Measurements from ENCODE around the gene ZNF710.
A peak's percentile ranks its signal among the peaks of the same experiment; 100 is the strongest.
"Not testable (repeated sequence)": the region's sequence is repeated elsewhere in the genome, so short reads cannot be mapped to it uniquely, and the experiment has no call there.

Gene ZNF710

DNA sequence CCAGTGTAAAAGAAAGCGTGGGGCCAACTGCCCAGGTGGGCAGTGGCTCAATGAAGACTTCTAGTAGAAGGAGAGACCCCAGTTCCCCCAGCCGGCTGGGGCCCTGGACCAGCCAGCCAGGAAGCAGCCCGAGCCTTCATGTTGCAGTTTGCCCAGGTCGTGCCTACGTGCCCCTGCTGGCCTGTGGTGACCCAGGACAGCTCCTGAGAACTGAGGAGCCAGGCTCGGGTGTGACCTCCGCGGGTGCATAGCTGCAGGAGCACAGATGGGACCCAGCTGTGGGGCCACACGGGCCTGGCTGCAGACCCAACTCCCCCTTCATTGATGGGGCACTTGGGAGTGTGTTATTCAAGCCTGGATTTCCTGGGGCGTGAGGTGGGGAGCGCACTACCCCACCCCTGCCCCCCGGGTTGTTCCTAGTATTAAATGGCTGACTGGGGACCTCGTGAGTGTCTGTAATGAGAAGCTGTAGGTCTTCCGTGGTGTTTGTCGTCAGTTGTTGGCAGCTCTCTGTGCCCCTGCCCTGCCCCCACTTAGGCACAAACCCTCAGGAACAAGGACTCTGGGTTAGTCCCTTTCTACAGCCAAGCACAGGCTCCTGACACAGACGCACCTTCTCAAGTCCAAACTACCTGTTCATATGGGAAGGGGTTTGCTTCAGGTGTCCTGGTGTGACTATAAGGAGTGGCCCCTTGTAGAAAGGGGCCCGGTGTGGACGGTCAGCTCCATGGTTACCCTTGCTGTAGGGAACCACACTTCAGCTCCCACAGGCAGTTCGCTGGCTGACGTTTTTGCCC is 62.0 kb downstream of the ZNF710 start:
- no peak for DNase-seq

DNA sequence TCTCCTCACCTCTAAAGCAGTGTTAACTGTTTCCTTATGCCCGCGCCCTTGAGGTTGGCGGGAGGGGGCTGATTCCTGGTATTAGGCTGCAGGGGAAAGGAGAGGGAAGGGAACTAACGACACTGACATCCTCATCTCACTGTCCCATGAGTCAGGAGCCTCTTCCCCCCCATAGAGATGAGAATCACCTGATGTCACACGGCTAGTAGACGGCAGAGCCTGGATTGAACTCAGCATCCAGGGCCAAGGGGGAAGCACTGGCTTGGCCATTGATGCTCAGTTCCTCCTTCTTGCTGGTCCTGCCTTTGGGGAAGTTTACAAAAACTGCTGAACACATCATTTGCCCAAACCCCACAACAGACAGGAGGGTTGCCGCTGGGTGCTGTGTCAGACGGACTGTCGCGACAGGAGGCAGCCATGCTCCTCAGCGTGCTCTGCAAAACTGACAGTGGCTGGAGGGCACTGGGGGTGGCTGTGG is 62.7 kb downstream of the ZNF710 start:
- no peak for DNase-seq

DNA sequence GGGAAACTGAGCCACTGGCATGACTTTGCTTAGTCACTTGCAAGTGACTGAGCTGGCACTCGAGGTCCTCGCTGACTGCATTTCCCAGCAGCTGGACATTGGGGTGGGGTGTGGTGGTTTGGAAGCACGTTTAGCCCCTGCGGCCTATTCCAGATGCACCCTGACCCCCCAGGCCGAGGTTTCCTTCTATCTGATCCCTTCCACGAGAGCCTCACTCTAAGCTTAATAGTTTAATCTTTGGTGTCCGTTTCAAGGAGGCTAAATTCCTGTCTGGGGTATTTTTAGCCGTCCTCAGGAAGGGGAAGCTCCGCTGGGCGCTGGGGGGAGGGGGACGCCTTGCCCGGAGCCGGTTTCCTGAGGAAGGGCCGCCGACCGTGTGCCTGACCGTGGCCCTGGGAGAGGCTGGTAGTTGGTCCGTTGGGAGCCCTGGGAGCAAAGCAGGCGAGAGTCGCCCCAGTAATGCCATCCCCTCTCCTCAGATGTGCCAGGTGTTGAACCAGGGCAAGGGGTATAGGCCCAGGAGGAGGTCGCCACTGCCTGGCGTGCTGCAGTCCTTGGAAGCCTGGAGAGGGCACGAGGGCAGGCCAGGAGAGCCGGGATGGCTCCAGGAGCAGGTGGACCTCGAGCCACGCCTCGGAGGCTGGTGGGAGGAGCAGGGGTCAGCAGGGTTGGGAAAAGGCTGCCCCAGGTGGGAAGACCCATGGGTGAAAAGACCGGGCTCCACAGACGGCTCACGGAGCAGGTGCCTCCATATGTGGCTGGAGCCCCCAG is 64.0 kb downstream of the ZNF710 start:
- no peak for DNase-seq

DNA sequence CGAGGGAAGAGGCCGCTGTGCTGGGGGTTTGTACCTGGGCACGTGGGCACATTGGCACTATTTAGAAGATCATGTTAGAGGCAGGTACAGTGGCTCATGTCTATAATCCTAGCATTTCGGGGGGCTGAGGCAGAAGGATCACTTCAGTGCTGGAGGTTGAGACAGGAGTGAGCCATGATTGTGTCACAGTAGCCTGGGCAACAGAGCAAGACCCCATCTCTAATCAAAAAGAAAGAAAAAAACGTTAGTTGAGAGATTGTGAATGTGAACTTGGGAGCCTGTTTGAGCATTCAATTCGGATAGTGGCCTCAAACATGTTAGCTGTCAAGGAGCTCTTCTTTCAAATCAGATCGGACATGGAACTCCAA is 64.5 kb downstream of the ZNF710 start:
- DNase-seq = no peak

DNA sequence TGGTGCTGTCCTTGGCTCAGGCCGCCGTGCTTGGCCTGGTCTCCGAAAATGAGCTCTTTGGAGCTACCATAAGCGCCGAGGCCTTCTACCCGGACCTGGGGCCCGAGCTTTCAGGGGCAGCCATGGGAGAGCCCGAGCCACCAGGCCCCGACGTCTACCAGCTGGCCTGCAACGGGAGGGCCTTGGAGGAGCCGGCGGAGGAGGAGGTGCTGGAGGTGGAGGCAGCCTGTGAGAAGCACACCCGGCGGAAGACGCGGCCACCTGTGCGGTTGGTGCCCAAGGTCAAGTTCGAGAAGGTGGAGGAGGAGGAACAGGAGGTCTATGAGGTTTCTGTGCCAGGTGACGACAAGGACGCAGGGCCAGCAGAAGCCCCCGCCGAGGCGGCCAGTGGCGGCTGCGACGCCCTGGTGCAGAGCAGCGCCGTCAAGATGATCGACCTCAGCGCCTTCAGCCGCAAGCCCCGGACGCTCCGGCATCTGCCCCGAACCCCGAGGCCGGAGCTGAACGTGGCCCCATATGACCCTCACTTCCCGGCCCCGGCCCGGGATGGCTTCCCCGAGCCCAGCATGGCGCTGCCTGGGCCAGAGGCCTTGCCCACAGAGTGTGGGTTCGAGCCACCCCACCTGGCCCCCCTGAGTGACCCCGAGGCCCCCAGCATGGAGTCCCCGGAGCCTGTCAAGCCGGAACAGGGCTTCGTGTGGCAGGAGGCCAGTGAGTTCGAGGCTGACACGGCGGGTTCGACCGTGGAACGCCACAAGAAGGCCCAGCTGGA is 66.2 kb downstream of the ZNF710 start:
- DNase-seq = no peak

DNA sequence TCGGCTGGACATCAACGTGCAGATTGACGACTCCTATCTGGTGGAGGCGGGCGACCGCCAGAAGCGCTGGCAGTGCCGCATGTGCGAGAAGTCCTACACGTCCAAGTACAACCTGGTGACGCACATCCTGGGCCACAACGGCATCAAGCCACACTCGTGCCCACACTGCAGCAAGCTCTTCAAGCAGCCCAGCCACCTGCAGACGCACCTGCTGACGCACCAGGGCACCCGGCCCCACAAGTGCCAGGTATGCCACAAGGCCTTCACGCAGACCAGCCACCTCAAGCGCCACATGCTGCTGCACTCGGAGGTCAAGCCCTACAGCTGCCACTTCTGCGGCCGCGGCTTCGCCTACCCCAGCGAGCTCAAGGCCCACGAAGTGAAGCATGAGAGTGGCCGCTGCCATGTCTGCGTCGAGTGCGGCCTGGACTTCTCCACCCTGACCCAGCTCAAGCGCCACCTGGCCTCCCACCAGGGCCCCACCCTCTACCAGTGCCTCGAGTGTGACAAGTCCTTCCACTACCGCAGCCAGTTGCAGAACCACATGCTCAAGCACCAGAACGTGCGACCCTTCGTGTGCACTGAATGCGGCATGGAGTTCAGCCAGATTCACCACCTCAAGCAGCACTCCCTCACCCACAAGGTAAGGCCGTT is 67.0 kb downstream of the ZNF710 start:
- no peak for DNase-seq

DNA sequence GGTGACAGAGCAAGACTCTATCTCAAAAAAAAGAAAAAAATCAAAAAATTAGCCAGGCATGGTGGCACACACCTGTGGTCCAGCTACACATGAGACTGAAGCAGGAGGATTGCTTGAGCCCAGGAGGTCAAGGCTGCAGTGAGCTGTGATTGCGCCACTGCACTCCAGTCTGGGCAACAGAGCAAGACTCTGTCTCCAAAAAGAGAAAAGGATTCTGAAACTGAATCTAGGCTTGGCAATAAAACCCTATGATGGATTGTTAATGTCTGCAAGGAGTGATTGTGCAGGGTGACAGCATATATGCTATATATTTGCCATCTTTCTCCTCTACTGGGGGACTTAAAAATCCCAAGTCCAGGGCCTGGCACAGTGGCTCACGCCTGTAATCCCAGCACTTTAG is 69.5 kb downstream of the ZNF710 start:
- not testable (repeated sequence) for DNase-seq

DNA sequence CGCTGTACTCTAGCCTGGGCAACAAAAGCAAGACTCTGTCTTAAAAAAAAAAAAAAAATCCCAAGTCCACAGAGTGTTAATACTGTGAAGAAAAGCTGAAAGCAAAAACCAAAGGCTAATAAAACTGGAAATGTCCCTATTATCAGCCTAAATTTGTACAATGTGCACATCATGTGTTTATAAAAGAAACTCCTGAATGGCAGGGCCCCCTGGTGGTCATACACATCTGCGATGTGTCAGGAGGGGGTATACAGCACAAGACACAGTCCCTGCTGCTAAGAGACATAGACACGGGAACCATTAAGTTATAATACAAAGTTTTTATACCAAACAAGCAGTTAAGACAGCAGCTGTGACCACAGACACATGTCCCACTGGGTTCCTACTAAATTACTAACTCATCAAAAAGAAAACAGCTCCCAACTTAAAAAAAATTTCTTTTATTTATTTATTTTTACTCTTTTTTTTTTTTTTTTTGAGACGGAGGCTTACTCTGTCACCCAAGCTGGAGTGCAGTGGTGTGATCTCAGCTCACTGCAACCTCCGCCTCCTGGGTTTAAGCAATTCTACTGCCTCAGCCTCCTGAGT is 70.2 kb downstream of the ZNF710 start:
- DNase-seq = peak; percentile 79

DNA sequence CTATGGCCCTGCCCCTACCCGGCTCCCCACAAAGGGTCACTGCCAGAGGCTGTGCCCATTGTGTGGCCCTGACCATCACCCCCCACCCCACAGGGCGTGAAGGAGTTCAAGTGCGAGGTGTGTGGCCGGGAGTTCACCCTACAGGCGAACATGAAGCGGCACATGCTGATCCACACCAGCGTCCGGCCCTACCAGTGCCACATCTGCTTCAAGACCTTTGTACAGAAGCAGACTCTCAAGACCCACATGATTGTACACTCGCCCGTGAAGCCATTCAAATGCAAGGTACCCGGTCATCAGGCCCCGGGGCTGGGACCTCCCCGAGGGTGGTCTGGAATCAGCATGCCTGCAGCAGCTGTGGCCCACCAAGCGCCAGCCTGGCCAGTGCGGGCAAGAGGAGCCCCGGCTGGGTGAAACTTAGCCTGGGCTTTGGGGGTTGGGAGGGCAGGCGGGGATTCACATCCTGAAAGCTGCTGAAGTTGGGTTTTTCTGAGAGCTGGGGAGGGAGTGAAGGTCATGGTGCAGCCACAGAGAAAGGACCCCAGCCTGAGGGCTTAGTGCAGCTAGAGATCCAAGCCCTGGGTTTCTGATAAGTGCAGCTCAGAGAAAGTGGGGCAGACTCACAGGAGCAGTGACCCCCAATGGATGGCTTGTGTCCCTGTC is 72.0 kb downstream of the ZNF710 start:
- DNase-seq = no peak

DNA sequence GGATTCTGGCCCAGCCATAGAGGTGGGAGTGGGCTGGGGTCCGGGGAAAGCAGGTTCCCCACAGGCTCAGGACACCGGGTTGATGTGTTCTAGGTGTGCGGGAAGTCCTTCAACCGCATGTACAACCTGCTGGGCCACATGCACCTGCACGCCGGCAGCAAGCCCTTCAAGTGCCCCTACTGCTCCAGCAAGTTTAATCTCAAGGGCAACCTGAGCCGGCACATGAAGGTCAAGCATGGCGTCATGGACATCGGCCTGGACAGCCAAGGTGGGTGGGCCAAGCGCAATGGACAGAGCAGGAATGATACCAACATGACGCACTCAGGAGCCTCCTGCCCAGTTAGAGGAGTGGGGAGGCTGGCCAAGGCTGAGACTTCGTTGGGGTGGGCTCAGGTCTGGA is 72.9 kb downstream of the ZNF710 start:
- no peak for DNase-seq

DNA sequence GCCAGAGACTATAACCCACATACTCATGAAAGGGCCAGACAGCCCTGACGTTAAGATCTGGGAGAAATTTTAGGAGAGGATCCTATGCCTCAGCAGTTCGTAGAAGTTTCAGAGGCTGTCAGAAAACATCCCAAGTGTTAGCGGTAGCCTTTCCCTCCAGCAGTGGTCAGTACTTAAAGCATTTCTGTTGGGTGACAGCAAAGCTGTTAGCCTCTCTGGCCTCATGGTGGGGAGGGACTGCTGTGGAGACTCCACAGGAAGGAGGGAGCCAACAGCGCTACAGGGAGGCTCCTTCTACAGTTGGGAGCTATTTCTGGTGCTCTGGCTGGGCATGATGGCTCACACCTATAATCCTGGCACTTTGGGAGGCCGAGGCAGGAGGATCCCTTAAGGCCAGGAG is 73.8 kb downstream of the ZNF710 start:
- DNase-seq = no peak

DNA sequence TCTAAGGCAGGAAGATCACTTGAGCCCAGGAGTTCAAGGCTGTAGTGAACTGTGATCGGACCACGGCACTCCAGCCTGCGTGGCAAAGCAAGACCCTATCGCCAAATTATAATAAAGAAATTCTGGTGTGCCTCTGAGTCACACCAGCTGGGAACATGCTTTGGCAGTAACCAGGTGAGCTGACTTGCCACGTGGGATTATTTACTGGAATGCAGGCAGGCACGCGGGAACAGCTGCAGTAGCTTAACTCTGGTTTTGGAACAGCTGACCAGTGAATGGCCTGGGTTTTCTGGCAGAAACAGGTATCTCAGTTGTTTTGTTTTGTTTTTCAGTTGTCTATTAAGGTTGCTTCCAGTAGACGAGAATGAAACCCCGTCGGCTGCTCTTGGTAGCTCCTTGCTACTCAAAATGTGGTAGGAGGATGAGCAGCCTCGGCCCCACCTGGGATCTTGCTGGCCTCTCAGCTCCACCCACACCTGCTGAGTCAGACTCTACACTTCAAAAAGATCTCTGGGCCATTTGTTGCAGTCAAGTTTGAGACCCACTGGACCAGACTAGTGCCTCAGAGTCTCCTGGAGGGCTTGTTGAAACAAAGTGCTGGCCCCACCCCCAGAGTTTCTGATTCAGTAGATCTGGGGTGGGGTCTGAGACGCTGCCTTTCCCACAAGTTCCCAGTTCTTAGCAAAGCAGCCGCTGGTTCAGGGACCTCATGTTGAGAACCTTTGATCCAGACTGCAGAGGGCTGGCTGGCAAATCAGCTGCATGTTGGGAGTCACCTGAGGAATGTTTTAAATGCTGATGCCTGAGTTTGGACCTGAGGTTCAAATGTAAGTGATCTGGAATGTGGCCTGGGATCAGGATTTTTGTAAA is 74.5 kb downstream of the ZNF710 start:
- no peak for DNase-seq

DNA sequence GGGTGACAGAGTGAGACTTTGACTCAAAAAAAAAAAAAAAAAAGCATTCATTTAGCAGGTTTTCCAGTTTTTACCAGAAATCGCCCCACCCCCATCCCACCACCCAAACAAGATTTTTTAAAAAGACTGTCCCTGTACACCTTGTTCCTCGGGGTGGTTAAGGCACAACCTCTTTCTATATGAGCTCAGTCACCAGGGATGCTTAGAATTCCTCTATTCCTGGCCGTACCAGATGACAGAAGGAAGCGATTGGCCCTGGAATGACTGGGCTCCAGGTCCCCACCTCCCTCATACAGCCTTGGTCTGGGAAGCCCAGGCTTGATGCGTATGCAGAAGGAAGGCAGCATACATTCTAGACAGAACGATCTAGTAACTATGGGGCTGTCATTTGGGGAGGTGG is 75.6 kb downstream of the ZNF710 start:
- no peak for DNase-seq

DNA sequence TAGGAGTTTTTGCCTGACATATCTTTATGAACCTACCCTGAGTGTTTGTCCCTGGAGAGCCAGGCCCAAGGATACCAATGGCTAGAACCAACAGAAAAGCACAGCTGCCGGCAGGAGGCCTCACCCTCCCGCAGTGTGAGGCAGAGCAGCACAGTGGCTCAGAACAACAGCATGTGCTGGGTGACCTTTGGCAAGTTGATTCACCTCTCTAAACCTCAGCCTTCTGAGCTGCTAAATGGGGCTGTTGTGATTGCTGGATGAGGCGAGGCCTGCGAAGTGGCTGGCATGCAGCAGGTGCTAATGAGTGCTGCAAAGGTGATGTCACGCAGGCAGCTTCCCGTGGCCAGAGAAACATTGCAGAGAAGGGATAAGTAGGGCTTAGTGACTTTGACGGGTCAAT is 77.8 kb downstream of the ZNF710 start:
- DNase-seq = no peak

DNA sequence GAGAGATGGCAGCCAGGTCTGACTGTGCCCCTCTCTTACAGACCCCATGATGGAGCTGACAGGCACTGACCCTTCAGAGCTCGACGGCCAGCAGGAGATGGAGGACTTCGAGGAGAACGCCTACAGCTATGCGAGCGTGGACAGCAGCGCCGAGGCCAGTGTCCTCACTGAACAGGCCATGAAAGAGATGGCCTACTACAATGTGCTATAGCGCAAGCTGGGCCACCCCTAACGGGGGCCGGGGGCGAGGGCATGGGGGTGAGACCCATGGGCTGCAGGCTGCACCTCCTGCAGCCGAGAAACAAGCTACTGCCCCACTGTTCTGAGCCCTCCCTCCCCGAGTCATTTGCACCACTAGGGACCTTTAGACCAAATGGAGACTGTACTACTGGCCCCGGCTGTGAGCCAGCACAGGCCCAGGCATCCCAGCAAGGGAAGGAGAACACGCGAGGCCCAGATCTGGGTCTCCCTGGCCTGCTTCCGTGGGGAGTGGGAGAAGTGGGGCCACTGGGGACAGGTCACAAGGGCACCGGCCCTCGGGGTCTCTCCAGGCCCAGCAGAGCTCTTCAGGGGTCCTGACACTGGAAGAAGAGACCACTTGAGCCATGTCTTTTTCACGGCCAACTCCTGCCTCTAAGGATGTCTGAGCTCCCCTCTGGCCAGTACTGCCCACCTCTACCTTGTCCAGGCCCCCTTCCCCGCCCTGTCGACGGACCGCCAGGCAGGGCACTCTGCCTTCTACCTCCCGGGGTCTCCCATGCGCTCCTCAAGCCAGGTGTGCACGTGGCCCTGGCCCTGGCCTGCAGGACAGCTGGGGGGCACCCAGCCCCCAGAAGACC is 78.7 kb downstream of the ZNF710 start:
- DNase-seq = no peak

DNA sequence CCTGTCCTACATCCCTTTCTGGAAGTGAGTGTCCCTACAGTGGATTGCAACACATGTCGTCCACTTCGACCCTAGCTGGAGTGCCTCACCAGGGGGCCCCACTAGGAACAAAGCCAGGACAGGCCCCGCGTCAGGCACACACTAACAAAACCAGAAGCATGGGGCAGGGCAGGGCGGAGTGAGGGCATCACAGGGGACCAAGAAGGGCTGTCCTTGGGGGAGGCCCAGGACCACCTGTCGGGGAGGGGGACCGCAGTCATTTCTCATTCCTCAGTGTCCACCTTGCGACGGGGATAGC is 79.3 kb downstream of the ZNF710 start:
- DNase-seq = no peak

DNA sequence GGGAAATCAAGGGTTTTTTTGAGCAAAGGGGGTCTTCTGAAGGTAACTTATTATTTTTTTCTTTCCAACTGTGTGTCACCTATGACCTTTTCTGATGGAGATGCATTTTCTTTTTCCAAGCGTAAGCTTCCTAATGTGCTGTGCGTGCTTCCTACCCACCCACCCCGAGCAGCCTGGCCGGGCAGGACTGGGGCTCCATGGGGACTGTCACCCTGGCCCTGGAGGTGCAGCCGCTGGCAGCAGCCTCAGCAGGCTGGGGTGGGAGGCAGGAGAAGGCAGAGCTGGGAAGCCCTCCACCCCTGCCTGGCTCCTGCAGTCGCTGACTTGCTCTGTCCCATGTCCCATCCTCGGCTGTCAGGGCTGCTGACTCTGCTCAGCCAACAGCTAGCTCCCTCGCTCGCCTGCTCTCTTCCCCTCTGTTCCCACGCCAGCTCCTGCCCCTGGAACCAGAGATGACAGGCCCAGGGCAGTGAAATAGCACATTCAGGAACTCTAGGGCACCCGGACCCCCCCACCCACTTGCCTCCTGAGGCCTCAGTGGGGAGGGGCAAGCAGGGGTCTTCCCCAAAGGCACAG is 79.8 kb downstream of the ZNF710 start:
- DNase-seq = no peak

DNA sequence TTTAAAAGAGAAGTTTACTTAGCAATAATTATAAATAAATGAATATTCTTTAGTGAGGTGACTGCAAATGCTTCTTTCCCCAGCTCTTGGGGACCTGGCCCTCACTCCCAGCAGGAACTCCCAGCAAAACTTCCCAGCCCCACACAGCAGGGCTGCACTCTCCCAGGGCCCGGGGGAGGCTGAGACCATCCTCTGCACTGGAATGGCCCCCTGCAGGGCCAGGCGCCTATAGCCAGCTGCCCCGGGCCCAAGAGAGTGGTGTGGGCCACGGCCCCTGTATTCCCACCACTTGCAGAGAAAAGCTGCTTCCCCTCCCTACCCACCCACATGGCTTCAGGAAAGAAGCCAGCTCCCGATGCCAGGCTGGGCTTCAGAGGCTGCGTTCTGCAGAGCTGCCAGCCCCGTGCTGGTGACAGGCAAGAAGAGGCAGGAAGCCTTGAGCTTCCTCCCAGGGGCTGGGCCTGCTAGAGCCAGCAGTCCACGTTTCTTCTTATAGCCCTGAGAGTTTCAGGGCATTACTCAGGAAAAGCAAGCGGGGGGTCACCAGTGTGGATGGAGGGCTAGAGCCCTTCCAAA is 81.1 kb downstream of the ZNF710 start:
- DNase-seq = no peak

DNA sequence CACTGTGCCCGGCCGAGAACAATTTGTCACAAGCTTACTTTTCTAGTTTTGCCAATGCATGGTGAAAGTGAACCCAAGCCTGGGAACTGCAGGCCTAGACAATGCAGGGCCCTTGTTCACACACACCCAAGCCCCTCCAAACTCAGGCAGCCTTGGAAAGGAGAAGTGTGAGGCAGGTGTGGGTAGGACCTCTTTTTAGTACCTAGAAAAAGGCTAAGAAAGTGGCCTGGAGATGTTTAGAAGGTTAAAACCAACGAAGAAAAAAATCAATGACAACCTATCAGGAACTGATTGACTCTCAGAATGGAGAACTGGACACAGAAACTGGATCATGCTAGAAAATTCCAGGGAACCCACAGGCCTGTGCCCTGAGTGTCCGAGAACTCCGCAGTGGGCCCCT is 82.3 kb downstream of the ZNF710 start:
- no peak for DNase-seq

All from activated CD4-positive, alpha-beta T cell treated with anti-CD3 and anti-CD28 coated beads, Interleukin-2, Interleukin-6, amounts not matched to agents 100 ng/mL and 50 ng/mL, durations not matched to agents 16 hours and 8 hours (primary cell).